Thyroid gland (tissue), 4 donors: ENCODE data around the gene FNBP1.

Experiments
- POLR2A ChIP-seq, 2 donors: fragments of 450-650 bp; IDR thresholded peaks; one replicate each; pipeline ENCODE4 v1.6.1; 2017; ENCODE audit warnings: antibody characterized with exemption in 2 of 2, mild to moderate bottlenecking in 2 of 2, moderate library complexity in 1 of 2
- TF ChIP-seq, protein P1 (sequence below), 6 experiments: fragments of 200-600 bp in 3 of 6; fragments of 450-650 bp in 3 of 6; sonication (generic) in 3 of 6; IDR thresholded peaks; one replicate each; pipeline ENCODE4 v1.5.1; 2016 to 2019; ENCODE audit warnings: antibody characterized with exemption in 6 of 6, mild to moderate bottlenecking in 2 of 6, inconsistent platforms in 1 of 6, moderate library complexity in 1 of 6

DNA sequence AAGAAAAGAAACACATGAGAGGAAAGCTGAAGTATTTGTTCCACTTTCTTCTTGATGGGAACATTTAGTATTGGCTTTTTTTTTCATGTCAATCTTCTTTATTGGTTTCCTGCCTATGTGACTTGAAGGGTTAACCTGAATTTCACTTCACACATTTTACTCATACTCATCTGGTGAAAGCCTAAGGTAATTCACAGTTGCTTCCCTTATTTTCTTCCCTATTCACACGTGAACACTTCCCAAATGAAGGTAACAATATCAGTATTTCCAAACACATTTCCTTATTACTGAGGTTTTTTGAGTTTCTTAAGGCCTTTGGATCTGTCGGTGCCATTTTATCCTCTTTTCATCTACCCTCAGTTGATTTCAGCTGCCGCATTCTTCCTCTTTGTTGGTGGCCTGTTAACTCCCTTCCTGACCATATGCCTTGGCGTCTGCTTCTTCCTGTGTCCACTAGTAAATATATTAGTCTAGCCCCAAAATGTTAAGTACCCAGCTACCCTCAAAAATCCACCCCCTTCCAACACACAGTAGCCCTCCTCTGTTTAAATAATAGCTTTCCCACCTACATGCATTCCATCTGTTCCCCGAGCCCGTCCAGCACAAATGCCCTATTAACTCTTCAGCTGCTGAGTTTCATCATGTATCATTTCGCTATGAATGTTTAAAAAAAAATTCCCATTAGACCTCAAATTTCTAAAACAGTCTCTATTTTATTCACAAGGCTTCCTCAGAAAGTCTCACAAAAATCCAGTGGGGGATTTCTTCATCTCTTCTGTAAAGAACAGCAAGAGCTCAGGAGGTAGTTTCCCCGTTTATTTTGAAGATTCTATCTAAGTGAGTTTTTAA lies 110.5 kb downstream of the FNBP1 start:
- TF ChIP-seq, protein P1, sequence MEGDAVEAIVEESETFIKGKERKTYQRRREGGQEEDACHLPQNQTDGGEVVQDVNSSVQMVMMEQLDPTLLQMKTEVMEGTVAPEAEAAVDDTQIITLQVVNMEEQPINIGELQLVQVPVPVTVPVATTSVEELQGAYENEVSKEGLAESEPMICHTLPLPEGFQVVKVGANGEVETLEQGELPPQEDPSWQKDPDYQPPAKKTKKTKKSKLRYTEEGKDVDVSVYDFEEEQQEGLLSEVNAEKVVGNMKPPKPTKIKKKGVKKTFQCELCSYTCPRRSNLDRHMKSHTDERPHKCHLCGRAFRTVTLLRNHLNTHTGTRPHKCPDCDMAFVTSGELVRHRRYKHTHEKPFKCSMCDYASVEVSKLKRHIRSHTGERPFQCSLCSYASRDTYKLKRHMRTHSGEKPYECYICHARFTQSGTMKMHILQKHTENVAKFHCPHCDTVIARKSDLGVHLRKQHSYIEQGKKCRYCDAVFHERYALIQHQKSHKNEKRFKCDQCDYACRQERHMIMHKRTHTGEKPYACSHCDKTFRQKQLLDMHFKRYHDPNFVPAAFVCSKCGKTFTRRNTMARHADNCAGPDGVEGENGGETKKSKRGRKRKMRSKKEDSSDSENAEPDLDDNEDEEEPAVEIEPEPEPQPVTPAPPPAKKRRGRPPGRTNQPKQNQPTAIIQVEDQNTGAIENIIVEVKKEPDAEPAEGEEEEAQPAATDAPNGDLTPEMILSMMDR (IDR thresholded peaks at IDR 0.05): no peak
- TF ChIP-seq POLR2A (IDR thresholded peaks at IDR 0.05): no peak
